Measurements from ENCODE around the gene ZFP62. TPM values are rescaled to one million over a fixed set of nuclear protein-coding genes. Genes with fewer than 3 reads are reported as not detected.

The ZFP62 gene
- total RNA-seq, 4 donors from 2014 or later = 12.7 to 31.8 (median 14.6) TPM

DNA sequence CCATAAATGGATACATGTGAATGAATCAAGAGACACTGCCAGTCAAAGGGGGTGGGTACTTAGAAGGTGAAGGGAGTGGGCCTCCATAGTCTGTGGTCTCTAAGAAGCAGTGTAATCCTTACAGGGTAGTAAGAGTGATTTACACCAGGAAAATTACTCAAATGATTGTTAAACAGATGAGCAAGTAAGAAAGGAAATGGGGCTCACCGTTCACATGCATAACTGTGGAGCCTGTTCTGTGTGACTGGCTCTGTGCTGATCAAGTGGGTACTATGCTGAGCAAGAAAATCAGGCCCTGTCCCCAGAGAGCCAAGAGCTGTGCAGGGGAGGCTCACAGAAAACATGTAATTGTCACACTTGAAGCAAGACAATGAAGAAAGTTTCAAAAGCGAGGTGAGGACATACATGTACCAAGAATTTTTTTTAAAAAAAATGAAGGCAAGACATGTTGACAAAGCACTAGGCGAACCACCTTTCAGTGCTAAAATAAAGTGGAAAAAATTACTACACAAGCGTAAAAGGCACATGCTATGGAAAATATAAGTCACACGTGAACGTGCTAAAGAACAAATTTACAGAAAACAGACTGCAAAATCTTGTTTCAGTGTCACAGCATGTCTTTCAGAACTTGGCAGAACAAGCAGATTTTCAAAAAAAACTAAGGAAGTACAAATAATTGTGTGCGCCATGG lies 40.4 kb upstream of the ZFP62 start:
- TF ChIP-seq CTCF (IDR thresholded peaks at IDR 0.05; ENCODE audit: low read depth) = no peak

DNA sequence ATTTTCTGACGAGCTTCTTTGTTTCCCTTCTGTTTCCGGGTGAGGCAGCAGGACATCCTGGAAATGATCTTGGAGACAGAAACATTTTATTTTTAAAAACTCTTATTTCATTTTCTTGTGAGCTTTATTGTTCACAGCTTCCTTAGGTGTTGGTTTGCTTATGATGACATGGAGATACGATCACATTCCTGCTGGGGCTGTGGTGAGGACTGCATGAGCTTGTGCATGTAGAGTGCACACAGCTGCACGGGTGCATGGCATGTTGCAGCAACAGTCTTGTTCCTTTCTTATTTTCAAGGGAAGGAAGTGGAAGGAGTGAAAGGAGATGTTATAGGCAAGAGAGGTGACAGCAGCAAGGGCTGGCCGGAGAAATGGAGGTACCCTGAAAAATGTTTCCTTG lies 39.1 kb upstream of the ZFP62 start:
- TF ChIP-seq CTCF (IDR thresholded peaks at IDR 0.05; ENCODE audit: low read depth) = no peak

GRCh38 chr5:180898621-180899246 lies 37.7 kb upstream of the ZFP62 start, which contains the start of gene BTNL8:
Gene BTNL8, plus strand, starts transcription at chr5:180899159. Its CDS starts 152 bp downstream, at chr5:180899311.
- TF ChIP-seq CTCF (IDR thresholded peaks at IDR 0.05; ENCODE audit: low read depth) = no peak

DNA sequence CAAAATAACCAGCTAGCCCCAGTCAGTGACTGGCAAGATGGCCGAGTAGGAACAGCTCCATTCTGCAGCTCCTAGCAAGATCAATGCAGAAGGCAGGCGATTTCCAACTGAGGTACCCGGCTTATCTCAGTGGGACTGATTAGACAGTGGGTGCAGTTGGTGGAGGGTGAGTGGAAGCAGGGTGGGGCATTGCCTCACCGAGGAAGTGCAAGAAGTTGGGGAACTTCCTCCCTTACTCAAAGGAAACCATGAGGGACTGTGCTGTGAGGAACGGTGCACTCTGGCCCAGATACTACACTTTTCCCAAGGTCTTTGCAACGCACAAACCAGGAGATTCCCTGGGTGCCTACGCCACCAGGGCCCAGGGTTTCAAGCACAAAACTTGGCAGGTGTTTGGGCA lies 28.3 kb upstream of the ZFP62 start:
- TF ChIP-seq CTCF (IDR thresholded peaks at IDR 0.05; ENCODE audit: low read depth) = no peak

DNA sequence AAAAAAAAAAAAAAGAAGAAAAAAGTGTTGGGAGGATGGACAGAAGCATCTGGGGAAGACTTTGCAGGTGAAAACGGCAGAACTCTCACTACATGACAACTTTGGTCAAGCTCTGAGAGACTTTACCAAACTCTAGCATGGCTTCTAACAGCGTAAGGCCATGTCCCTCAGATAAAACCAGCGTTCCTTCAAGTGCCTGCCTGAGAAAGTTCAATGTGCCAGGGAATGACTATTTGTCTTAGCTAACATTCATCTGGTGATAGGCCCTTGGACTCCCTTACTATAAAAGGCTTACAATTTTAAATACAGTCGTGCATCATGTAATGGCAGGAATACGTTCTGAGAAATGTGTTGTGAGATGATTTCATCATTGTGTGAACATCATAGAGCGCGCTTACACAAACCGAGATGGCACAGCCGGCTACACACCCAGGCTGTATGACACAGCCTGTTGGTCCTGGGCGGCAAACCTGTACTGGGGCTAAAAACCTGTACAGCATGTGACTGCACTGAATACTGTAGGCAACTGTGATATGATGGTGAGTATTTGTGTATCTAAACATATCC lies 14.9 kb upstream of the ZFP62 start:
- no peak for TF ChIP-seq CTCF (IDR thresholded peaks at IDR 0.05; ENCODE audit: low read depth)

DNA sequence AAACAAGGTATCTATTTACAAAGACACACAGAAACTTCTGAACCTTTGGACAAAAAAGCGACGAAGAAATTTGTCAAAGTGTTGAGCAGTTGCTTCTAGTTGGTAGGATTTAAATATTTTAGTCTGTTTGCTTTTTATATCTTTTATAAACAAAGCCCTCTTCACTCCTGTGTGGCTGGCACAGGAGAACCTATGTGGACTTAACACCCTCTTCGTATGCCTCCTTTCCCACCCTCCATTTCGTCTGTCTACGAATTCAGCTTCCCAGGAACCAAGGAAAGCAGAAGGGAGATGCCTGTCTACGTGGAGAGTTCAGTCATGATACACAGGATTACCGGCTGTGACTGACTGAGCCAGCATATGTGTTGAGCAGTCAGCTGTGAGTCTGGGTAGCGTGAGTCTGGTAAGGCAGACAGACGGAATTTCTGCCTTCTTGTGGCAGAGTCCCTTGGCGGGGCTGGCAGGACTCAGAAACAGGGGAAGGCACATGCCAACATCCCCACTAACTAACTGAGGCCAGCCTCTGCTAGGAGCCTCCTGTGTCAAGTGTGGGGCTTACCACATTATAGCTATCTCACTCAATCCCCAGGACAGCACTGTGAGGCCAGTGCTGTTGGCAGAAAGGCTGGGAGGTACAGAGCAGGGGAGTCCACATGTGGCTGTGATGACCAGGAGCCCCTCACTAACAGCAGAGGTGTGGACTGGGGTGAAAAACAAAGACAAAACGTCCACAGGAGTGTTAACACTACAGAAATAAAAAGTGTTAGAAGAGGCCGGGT lies 13.9 kb upstream of the ZFP62 start:
- TF ChIP-seq CTCF (IDR thresholded peaks at IDR 0.05; ENCODE audit: low read depth) = no peak

Measured in subcutaneous adipose tissue (tissue), 4 donors.